ENCODE measurements around the gene TRIM15. TPM values are rescaled to one million over a fixed set of nuclear protein-coding genes. Genes with fewer than 3 reads are reported as not detected.

TRIM15 gene
- total and polyA plus RNA-seq, 10 of the 15 experiments (the other 5 are each of a cell fraction or from before 2014, with no cell fraction given), result 0.29 TPM; not detected in 9

DNA sequence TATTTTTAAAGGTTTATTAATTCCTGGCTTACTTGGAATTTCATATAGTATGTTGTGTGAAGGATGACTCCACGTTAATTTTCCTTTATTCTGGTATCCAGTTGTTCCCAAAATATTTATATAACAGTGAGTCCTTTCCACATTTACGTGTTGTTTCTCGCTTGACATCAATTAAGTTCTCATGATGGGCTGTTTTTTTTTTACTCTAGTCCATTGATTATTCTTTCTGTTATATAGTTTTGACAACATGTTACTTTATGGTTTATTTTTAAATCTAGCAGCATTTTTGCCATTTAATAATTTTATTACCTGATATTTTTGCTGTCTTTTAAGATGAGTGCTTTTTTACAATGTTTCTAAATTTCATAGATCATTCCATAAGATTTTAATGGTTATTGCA, 20.7 kb upstream of the TRIM15 start:
- SMC1A ChIA-PET (ENCODE audit: uncharacterized antibody, unreplicated experiment), result interaction anchor here (0.6 to 2.9 kb wide), 4 partner anchors 10 to 290 kb away, joined by 3 to 14 read pairs (median 4); no protein-coding TSS in a partner anchor
- H3K36me3 ChIP-seq (ENCODE audit: control insufficient read depth in 2 of 2, insufficient read depth in 2 of 2, low read length in 1 of 2), result no peaks in the 10 kb centered on the region
- H3K4me3 ChIP-seq, result no peak overlapping the region
- no peaks in the 10 kb centered on the region for H3K79me2 ChIP-seq (ENCODE audit: control insufficient read depth, insufficient read depth, low read length)
- H3K9ac ChIP-seq (ENCODE audit: control insufficient read depth, insufficient read depth, low read length), result no peak overlapping the region
- H3K9me3 ChIP-seq (replicated peaks; ENCODE audit: control insufficient read depth, insufficient read depth, low read length), result no peaks in the 10 kb centered on the region
- FAIRE-seq (no peak), DNase-seq (ENCODE audit: low read depth, low spot score) (no peak), ATAC-seq (no peak)
- no TSS peak for BruUV-seq (replicated peaks)
- POLR2A ChIA-PET, result interaction anchor here (0.6 kb wide), 1 partner anchor 455 kb away, joined by 3 read pairs; no protein-coding TSS in a partner anchor
- H3K4me2 ChIP-seq (ENCODE audit: control insufficient read depth, insufficient read depth), result no peak overlapping the region
- no peaks in the 10 kb centered on the region; the same call in 1 of the 2 replicates for H3K4me1 ChIP-seq (ENCODE audit: control insufficient read depth, insufficient read depth, low read length)
- WGBS (ENCODE audit: insufficient coverage, insufficient replicate concordance, low lambda C conversion rate, missing lambda C conversion rate), result 26% methylated on average over 3 of the region's 3 CpGs
- H4K20me1 ChIP-seq (ENCODE audit: control insufficient read depth, insufficient read depth), result no peaks in the 10 kb centered on the region
- no peak overlapping the region for H2AFZ ChIP-seq (ENCODE audit: control insufficient read depth, low read depth, low read length)
- no peak for TF ChIP-seq FOS (IDR thresholded peaks at IDR 0.05; ENCODE audit: borderline replicate concordance, extremely low read depth, insufficient read length)
- no peak for TF ChIP-seq TCF3 (IDR thresholded peaks at IDR 0.05; ENCODE audit: borderline replicate concordance, insufficient read depth, low read depth, low read length)
- TF ChIP-seq PAX8 (IDR thresholded peaks at IDR 0.05), result no peak
- no peak for TF ChIP-seq EZH2 (IDR thresholded peaks at IDR 0.05; ENCODE audit: borderline replicate concordance, control insufficient read depth, low read depth, low read length)
- TF ChIP-seq ZNF622 (IDR thresholded peaks at IDR 0.05), result no peak
- no peak for TF ChIP-seq CHD1 (IDR thresholded peaks at IDR 0.05; ENCODE audit: low read depth, low read length)
- TF ChIP-seq DPF2 (IDR thresholded peaks at IDR 0.05), result no peak
- TF ChIP-seq ZNF384 (IDR thresholded peaks at IDR 0.05; ENCODE audit: borderline replicate concordance, low read depth, low read length), result no peak
- TF ChIP-seq ZNF24 (IDR thresholded peaks at IDR 0.05), result no peak
- TF ChIP-seq, protein P1, sequence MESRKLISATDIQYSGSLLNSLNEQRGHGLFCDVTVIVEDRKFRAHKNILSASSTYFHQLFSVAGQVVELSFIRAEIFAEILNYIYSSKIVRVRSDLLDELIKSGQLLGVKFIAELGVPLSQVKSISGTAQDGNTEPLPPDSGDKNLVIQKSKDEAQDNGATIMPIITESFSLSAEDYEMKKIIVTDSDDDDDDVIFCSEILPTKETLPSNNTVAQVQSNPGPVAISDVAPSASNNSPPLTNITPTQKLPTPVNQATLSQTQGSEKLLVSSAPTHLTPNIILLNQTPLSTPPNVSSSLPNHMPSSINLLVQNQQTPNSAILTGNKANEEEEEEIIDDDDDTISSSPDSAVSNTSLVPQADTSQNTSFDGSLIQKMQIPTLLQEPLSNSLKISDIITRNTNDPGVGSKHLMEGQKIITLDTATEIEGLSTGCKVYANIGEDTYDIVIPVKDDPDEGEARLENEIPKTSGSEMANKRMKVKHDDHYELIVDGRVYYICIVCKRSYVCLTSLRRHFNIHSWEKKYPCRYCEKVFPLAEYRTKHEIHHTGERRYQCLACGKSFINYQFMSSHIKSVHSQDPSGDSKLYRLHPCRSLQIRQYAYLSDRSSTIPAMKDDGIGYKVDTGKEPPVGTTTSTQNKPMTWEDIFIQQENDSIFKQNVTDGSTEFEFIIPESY (IDR thresholded peaks at IDR 0.05), result no peak
- TF ChIP-seq KAT2A (conservative IDR thresholded peaks at IDR 0.05; ENCODE audit: control insufficient read depth, low read depth, low read length), result no peak
- no peak for TF ChIP-seq RUNX3 (IDR thresholded peaks at IDR 0.05; ENCODE audit: low read length)
- no peak for TF ChIP-seq KDM1A (IDR thresholded peaks at IDR 0.05; ENCODE audit: borderline replicate concordance)
- RAD21 ChIA-PET (ENCODE audit: unreplicated experiment), result interaction anchor here (0.6 kb wide), 1 partner anchor 80 kb away, joined by 3 read pairs; no protein-coding TSS in a partner anchor
- H3K27ac ChIP-seq (ENCODE audit: control insufficient read depth, insufficient read depth), result no peak overlapping the region
- CTCF ChIA-PET, result interaction anchor here (1.7 to 3.8 kb wide), 2 partner anchors 9 to 38 kb away, joined by 5 to 28 read pairs; no protein-coding TSS in a partner anchor
- in situ Hi-C loops (cut with MboI), result no loop called here
- intact Hi-C loops (cut with micrococcal nuclease; ENCODE audit: unreplicated experiment), result no loop called here
- H3K27me3 ChIP-seq (replicated peaks in 1 of 2; ENCODE audit: control insufficient read depth in 2 of 2, insufficient read depth in 2 of 2, low read length in 1 of 2), result peaks cover 2 to 3% of the 10 kb centered on the region in 2 experiments; a peak in 2 of 4 replicates

Measured in GM12878 (cell line).